Endothelial cell of umbilical vein (primary cell): ENCODE measurements around the gene MIX23.
"Not testable (repeated sequence)": the region's sequence is repeated elsewhere in the genome, so short reads cannot be mapped to it uniquely, and the experiment has no call there.

ENCODE experiments used
- CTCF ChIP-seq, 2 donors: IDR thresholded peaks; 1 replicate in 1 of 2; 2 replicates in 1 of 2; pipeline ENCODE4 v1.5.1; 2011; ENCODE audit warnings: low read length in 2 of 2, mild to moderate bottlenecking in 2 of 2, moderate library complexity in 2 of 2, control low read depth in 1 of 2, inconsistent platforms in 1 of 2, low read depth in 1 of 2; ENCODE audit not compliant: insufficient read depth in 1 of 2; ENCODE audit errors: extremely low read depth in 1 of 2
- EZH2 ChIP-seq: IDR thresholded peaks from 2 replicates; pipeline ENCODE4 v1.6.1; 2012; ENCODE audit warnings: borderline replicate concordance, low read depth, mild to moderate bottlenecking, moderate library complexity, low read length, inconsistent platforms; ENCODE audit not compliant: severe bottlenecking
- GATA2 ChIP-seq: IDR thresholded peaks from 2 replicates; pipeline ENCODE4 v1.7.0; 2011; ENCODE audit warnings: low read depth, mild to moderate bottlenecking, moderate library complexity, mixed read lengths, low read length; ENCODE audit not compliant: insufficient read length, insufficient read depth
- JUN ChIP-seq: IDR thresholded peaks from 2 replicates; pipeline ENCODE4 v1.6.1; 2011; ENCODE audit warnings: borderline replicate concordance, low read depth; ENCODE audit not compliant: insufficient read length, insufficient read depth
- MAX ChIP-seq: IDR thresholded peaks from 2 replicates; pipeline ENCODE4 v1.6.1; 2011; ENCODE audit not compliant: insufficient read depth, insufficient read length
- POLR2A ChIP-seq: IDR thresholded peaks from 2 replicates; pipeline ENCODE4 v1.6.1; 2012; ENCODE audit warnings: low read depth, mild to moderate bottlenecking, control low read depth, low read length
- POLR2AphosphoS5 ChIP-seq: IDR thresholded peaks from 2 replicates; pipeline ENCODE4 v1.6.1; 2012; ENCODE audit warnings: low read depth, mild to moderate bottlenecking, control low read depth, low read length, moderate library complexity; ENCODE audit not compliant: insufficient read depth

GRCh38 chr3:122365582-122366378 is 17.3 kb downstream of the MIX23 start:
- not testable (repeated sequence) for TF ChIP-seq GATA2; MAX; JUN; CTCF (IDR thresholded peaks at IDR 0.05; ENCODE audit: extremely low read depth in 1 of 2, insufficient read depth in 1 of 2, low read depth in 1 of 2, low read length in 2 of 2); POLR2AphosphoS5; POLR2A; EZH2
